ENCODE data around the gene DCBLD2.
"Not testable (repeated sequence)": the region's sequence is repeated elsewhere in the genome, so short reads cannot be mapped to it uniquely, and the experiment has no call there.

Gene DCBLD2

GRCh38 chr3:98839846-98840245 is 61.6 kb downstream of the DCBLD2 start:
- H3K36me3 ChIP-seq, result no peaks in the 10 kb centered on the region
- H3K4me1 ChIP-seq (ENCODE audit: control insufficient read depth in 1 of 2, insufficient read depth in 1 of 2, low read depth in 1 of 2, low read length in 1 of 2), result no peaks in the 10 kb centered on the region
- no peak overlapping the region for H3K4me3 ChIP-seq (ENCODE audit: low read depth in 1 of 2, low read length in 1 of 2)
- TF ChIP-seq CTCF (IDR thresholded peaks at IDR 0.05), result no peak
- no peaks in the 10 kb centered on the region for H3K27me3 ChIP-seq
- H3K9me3 ChIP-seq, result no peaks in the 10 kb centered on the region
- H3K27ac ChIP-seq, result no peak overlapping the region

DNA sequence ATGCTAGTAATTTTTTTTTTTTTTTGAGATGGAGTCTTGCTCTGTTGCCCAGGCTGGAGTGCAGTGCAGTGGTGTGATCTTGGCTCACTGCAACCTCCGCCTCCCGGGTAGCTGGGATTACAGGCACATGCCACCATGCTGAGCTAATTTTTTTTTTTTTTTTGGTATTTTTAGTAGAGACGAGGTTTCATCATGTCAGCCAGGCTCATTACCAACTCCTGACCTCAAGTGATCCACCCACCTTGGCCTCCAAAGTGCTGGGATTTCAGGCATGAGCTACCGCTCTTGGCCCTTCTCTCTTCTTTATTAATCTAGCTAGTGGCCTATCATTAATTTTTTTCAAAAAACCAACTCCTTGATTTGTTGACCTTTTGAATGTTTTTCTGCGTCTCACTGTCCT is 70.4 kb downstream of the DCBLD2 start:
- H3K9me3 ChIP-seq, H3K36me3 ChIP-seq: not testable (repeated sequence)

GRCh38 chr3:98829246-98829832 is 72.2 kb downstream of the DCBLD2 start:
- H3K4me3 ChIP-seq (ENCODE audit: low read depth in 1 of 2, low read length in 1 of 2), result no peak overlapping the region

More for the DNA sequence above, 70.4 kb downstream of the DCBLD2 start:
- not testable (repeated sequence) for H3K4me1 ChIP-seq (ENCODE audit: control insufficient read depth in 1 of 2, insufficient read depth in 1 of 2, low read depth in 1 of 2, low read length in 1 of 2); H3K27me3 ChIP-seq; H3K4me3 ChIP-seq (ENCODE audit: low read depth in 1 of 2, low read length in 1 of 2); H3K27ac ChIP-seq

DNA sequence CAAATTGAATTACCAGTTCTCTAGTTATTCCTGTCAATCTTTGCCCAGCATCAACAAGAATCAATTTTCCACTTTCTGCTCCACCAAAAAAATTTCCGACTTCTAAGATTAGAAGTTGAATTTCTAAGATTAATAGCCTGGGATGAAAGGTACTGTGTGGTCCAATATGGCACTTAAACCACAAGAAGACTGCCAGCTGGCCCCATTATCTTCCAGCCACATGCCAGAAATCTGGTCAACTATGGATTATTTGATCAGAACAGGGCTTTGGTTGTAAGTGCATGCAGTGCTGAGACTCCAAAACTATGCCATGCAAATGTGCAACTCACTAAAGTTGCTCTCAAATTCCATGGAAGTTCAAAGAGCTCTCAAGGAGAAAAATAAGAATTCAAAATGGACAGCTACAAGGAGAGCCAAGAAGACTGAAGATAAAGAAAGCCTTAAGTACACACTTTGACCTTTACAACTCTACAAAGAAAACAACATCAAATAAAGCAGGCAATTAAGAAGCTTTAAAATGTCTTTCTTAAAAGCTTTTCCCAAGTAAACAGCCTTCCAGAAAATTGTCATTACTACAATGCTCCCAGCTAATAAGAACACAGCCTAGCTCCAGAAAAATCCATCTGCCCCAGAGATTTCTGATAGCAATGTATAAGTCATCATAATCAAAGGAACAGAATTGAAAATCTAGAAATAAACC is 74.1 kb downstream of the DCBLD2 start:
- no peaks in the 10 kb centered on the region for H3K9me3 ChIP-seq
- H3K27me3 ChIP-seq, result no peaks in the 10 kb centered on the region
- no peak overlapping the region for H3K4me3 ChIP-seq (ENCODE audit: low read depth in 1 of 2, low read length in 1 of 2)
- H3K36me3 ChIP-seq, result no peaks in the 10 kb centered on the region
- TF ChIP-seq CTCF (IDR thresholded peaks at IDR 0.05), result no peak
- no peaks in the 10 kb centered on the region for H3K4me1 ChIP-seq (ENCODE audit: control insufficient read depth in 1 of 2, insufficient read depth in 1 of 2, low read depth in 1 of 2, low read length in 1 of 2)
- no peak overlapping the region for H3K27ac ChIP-seq

More at GRCh38 chr3:98829246-98829832, 72.2 kb downstream of the DCBLD2 start:
- no peak for TF ChIP-seq CTCF (IDR thresholded peaks at IDR 0.05)
- no peaks in the 10 kb centered on the region for H3K4me1 ChIP-seq (ENCODE audit: control insufficient read depth in 1 of 2, insufficient read depth in 1 of 2, low read depth in 1 of 2, low read length in 1 of 2)
- H3K27ac ChIP-seq, result no peak overlapping the region
- no peaks in the 10 kb centered on the region for H3K27me3 ChIP-seq
- no peaks in the 10 kb centered on the region for H3K36me3 ChIP-seq
- H3K9me3 ChIP-seq, result no peaks in the 10 kb centered on the region

DNA sequence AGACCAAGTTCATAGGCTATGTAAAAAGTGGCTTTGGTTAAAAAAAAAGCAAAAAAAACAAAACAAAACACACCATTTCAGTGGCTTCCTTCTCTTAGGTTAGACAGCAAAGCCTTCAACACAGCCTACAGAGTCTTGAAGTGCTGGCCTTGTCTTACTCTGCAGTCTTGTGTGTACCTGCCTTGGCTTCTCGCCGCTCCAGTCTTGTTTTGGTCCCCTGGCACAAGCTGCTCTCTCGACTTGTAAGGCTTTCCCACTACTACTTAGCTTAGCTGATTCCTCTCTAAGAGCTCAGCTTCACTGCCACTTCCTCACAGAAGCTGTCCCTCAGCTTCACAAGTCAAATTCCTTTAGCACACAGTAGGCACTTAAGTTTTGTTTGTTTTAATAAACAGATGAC is 75.4 kb downstream of the DCBLD2 start:
- Histone ChIP-seq H3K36me3 (no peaks in the 10 kb centered on the region), H3K27me3 (no peaks in the 10 kb centered on the region), H3K4me1 (ENCODE audit: control insufficient read depth in 1 of 2, insufficient read depth in 1 of 2, low read depth in 1 of 2, low read length in 1 of 2) (no peaks in the 10 kb centered on the region), H3K9me3 (no peaks in the 10 kb centered on the region), H3K4me3 (ENCODE audit: low read depth in 1 of 2, low read length in 1 of 2) (no peak overlapping the region), H3K27ac (no peak overlapping the region)
- no peak for TF ChIP-seq CTCF (IDR thresholded peaks at IDR 0.05)

GRCh38 chr3:98824256-98824655 is 77.2 kb downstream of the DCBLD2 start:
- H3K4me1 ChIP-seq (ENCODE audit: control insufficient read depth in 1 of 2, insufficient read depth in 1 of 2, low read depth in 1 of 2, low read length in 1 of 2), result no peaks in the 10 kb centered on the region
- no peaks in the 10 kb centered on the region for H3K36me3 ChIP-seq
- no peak overlapping the region for H3K4me3 ChIP-seq (ENCODE audit: low read depth in 1 of 2, low read length in 1 of 2)
- no peak for TF ChIP-seq CTCF (IDR thresholded peaks at IDR 0.05)
- no peaks in the 10 kb centered on the region for H3K27me3 ChIP-seq
- H3K9me3 ChIP-seq, result no peaks in the 10 kb centered on the region
- H3K27ac ChIP-seq, result no peak overlapping the region
